ENCODE results near the gene KCNQ5. TPM values are rescaled to one million over a fixed set of nuclear protein-coding genes. Genes with fewer than 3 reads are reported as not detected.

The KCNQ5 gene
- total and polyA plus RNA-seq, 2 of the 8 experiments (the other 6 are each of a cell fraction or from before 2014, with no cell fraction given), result 0.83 to 1.2 TPM

DNA sequence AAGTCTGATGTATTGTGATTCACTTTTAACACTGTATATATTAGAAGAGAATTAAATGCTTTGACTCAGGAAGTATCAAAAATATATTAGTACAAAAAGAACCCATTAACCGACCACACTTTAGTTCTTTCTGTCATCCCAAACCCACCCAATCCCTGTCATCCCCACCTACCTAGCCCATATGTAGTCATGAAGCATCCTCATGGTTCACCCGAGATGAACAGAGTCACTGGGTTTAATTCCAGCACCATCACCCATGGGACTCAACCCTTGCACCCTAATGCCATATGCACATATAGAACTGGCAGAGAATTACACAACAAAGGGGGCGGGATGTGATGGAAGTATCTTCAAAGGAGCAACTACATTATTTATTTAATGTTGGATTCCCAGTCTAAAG is 462.0 kb downstream of the KCNQ5 start (continued):
- TF ChIP-seq MAX (IDR thresholded peaks at IDR 0.05) (no peak), SRF (IDR thresholded peaks at IDR 0.05; ENCODE audit: low read depth, low read length) (no peak), KDM1A (IDR thresholded peaks at IDR 0.05; ENCODE audit: borderline replicate concordance, low read length) (no peak), RFX5 (IDR thresholded peaks at IDR 0.05; ENCODE audit: borderline replicate concordance, low read depth, low read length) (no peak), CHD1 (IDR thresholded peaks at IDR 0.05; ENCODE audit: low read depth, low read length) (no peak)

Data from H1 (cell line).